HepG2 (cell line): Measurements from ENCODE around the gene OR5B2. TPM values are rescaled to one million over a fixed set of nuclear protein-coding genes. Genes with fewer than 3 reads are reported as not detected.

Experiments
- ATAC-seq: fragments of 200-7000 bp; cut with Tn5 transposase; 3 replicates; pipeline ENCODE4 v1.9.1; 2020; ENCODE audit warnings: mild to moderate bottlenecking, moderate library complexity
- BruUV-seq: library from RNA; stranded (reverse); fragments of 400-500 nt; replicated peaks from 2 replicates; lab custom pipeline; 2021; lab: Mats Ljungman, UMichigan
- CTCF ChIA-PET: fragments of 300-600 bp; formaldehyde crosslinking; extraction: SDS; loops from one replicate; lab custom pipeline; 2021; ENCODE audit warnings: low total read pairs, inconsistent platforms, low intra/inter-chr PET ratio; lab: Yijun Ruan, JAX
- POLR2A ChIA-PET: fragments of 350-600 bp; sonication (Branson Sonifier 250); formaldehyde crosslinking; loops from one replicate; lab custom pipeline; 2020; ENCODE audit warnings: antibody characterized with exemption, inconsistent platforms; lab: Yijun Ruan, JAX
- DNase-seq: peaks from one replicate; pipeline ENCODE4 v3.0.0-alpha.2; 2015; ENCODE audit warnings: low spot score
- FAIRE-seq: peaks from 3 replicates; lab custom pipeline; 2011; peaks lifted over from hg19 to GRCh38; lab: Jason Lieb, UNC
- H2AFZ ChIP-seq: one replicate; pipeline ENCODE4 v1.6.1; 2011; ENCODE audit warnings: low read length, inconsistent platforms
- H3K27ac ChIP-seq: fragments of 300-600 bp; 3 replicates; pipeline ENCODE4 v1.8.0; 2011; ENCODE audit warnings: mixed run types, mild to moderate bottlenecking, mixed read lengths, low read length, inconsistent platforms; ENCODE audit not compliant: insufficient read depth; ENCODE audit errors: extremely low read length
- H3K27me3 ChIP-seq, 2 experiments: fragments of 200-600 bp in 1 of 2; 2 replicates in 1 of 2; 3 replicates in 1 of 2; pipeline versions ENCODE4 v1.6.0 to v1.8.0; 2011; ENCODE audit warnings: low read length in 2 of 2, mild to moderate bottlenecking in 2 of 2, moderate library complexity in 2 of 2, inconsistent platforms in 1 of 2; ENCODE audit not compliant: insufficient read depth in 2 of 2, control insufficient read depth in 1 of 2
- H3K36me3 ChIP-seq, 2 experiments: fragments of 200-600 bp in 1 of 2; replicated peaks in 1 of 2; 2 replicates in 1 of 2; 3 replicates in 1 of 2; pipeline versions ENCODE4 v1.5.1 to v1.8.0; 2011; ENCODE audit warnings: low read length in 2 of 2, inconsistent platforms in 1 of 2; ENCODE audit not compliant: insufficient read depth in 2 of 2, control insufficient read depth in 1 of 2
- H3K4me1 ChIP-seq: 2 replicates; pipeline ENCODE4 v1.5.1; 2012; ENCODE audit warnings: low read length, inconsistent platforms; ENCODE audit not compliant: insufficient read depth
- H3K4me2 ChIP-seq: 2 replicates; pipeline ENCODE4 v1.6.0; 2011; ENCODE audit warnings: low read depth, low read length, inconsistent platforms
- H3K4me3 ChIP-seq, 3 experiments: fragments of 200-600 bp in 1 of 3; sonication (generic), shearing (Covaris generic) in 1 of 3; replicated peaks in 1 of 3; 2 replicates each; pipeline ENCODE4 v1.5.1; 2011 to 2016; ENCODE audit warnings: low read length in 3 of 3, inconsistent platforms in 2 of 3, low read depth in 2 of 3, mild to moderate bottlenecking in 2 of 3, control low read depth in 1 of 3, mixed read lengths in 1 of 3; ENCODE audit not compliant: insufficient read depth in 1 of 3
- H3K79me2 ChIP-seq: one replicate; pipeline ENCODE4 v1.6.1; 2011; ENCODE audit warnings: low read length, inconsistent platforms; ENCODE audit not compliant: insufficient read depth
- H3K9ac ChIP-seq: 2 replicates; pipeline ENCODE4 v1.6.0; 2011; ENCODE audit warnings: mild to moderate bottlenecking, low read depth, low read length, inconsistent platforms; ENCODE audit not compliant: insufficient read depth
- H3K9me3 ChIP-seq: 2 replicates; pipeline ENCODE4 v1.5.1; 2012; ENCODE audit warnings: mild to moderate bottlenecking, low read length
- H4K20me1 ChIP-seq: 2 replicates; pipeline ENCODE4 v1.6.0; 2011; ENCODE audit warnings: inconsistent platforms, mild to moderate bottlenecking, low read length, moderate library complexity; ENCODE audit not compliant: insufficient read depth
- BORCS8-MEF2B ChIP-seq: sonication (generic); formaldehyde crosslinking; IDR thresholded peaks from 2 replicates; pipeline ENCODE4 v1.8.0; 2022; ENCODE audit warnings: mild to moderate bottlenecking, missing genetic modification reagents
- FOSL1 ChIP-seq: sonication (generic); formaldehyde crosslinking; IDR thresholded peaks from 2 replicates; pipeline ENCODE4 v1.9.0; 2021; ENCODE audit warnings: missing genetic modification reagents, borderline replicate concordance
- HMGXB4 ChIP-seq, 2 experiments: sonication (generic) in 1 of 2; formaldehyde crosslinking in 1 of 2; IDR thresholded peaks; 2 replicates each; pipeline versions ENCODE4 v1.4.0 to v1.6.1; 2018 to 2020; ENCODE audit warnings: missing genetic modification reagents in 2 of 2, borderline replicate concordance in 1 of 2, low read depth in 1 of 2, mild to moderate bottlenecking in 1 of 2, missing biosample characterization in 1 of 2
- ISX ChIP-seq: sonication (generic); formaldehyde crosslinking; conservative IDR thresholded peaks from 2 replicates; pipeline ENCODE4 v1.5.0; 2020; ENCODE audit warnings: missing genetic modification reagents
- PLRG1 ChIP-seq: fragments of 450-650 bp; conservative IDR thresholded peaks from 2 replicates; pipeline ENCODE4 v1.6.1; 2016
- THRA ChIP-seq: sonication (generic); formaldehyde crosslinking; IDR thresholded peaks from 2 replicates; pipeline ENCODE4 v1.4.0; 2020; ENCODE audit warnings: missing genetic modification reagents, borderline replicate concordance
- XRCC5 ChIP-seq: fragments of 200-400 bp; formaldehyde crosslinking; optimal IDR thresholded peaks from 2 replicates; pipeline ENCODE3; 2017; ENCODE audit warnings: mild to moderate bottlenecking, low read length
- ZBTB3 ChIP-seq: sonication (generic); formaldehyde crosslinking; IDR thresholded peaks from 2 replicates; pipeline ENCODE4 v1.4.0; 2020; ENCODE audit warnings: low read depth, mild to moderate bottlenecking, moderate library complexity, missing genetic modification reagents, borderline replicate concordance
- WGBS: methylation state at CpG from one replicate; pipeline ENCODE4 v1.1.6; 2017; ENCODE audit warnings: low lambda C conversion rate; 5-methylcytosine and 5-hydroxymethylcytosine counted together
- in situ Hi-C: cut with HindIII; loops from 2 replicates; pipeline ENCODE4 v1.10.0; 2017; ENCODE audit warnings: low pct_unique_long_range_greater_than_20kb; ENCODE audit not compliant: extremely low pct_ligation_motif_present
- intact Hi-C: fragments of 100-400 bp; cut with micrococcal nuclease; formaldehyde crosslinking; loops from one replicate; pipeline ENCODE4 v1.10.0; 2022; ENCODE audit not compliant: unreplicated experiment
- polyA plus RNA-seq, 8 experiments: library from polyadenylated mRNA; depleted of rRNA in 3 of 8; stranded (reverse) in 7 of 8; unstranded in 1 of 8; fragments of >200 nt; fragmentation: Illumina TruSeq in 4 of 8; extraction: Trizol in 4 of 8; gene quantifications; 2 replicates each; pipeline versions ENCODE4 v1.2.1 to v1.2.3, GENCODE V29; 2011 to 2016; ENCODE audit warnings: low read depth in 4 of 8, missing spikeins in 1 of 8, mixed read lengths in 1 of 8; ENCODE audit not compliant: insufficient read depth in 1 of 8
- total RNA-seq, 5 experiments: library from RNA; depleted of rRNA; stranded (reverse); fragments of >200 nt; fragmentation: Illumina TruSeq; extraction: Trizol; gene quantifications; 2 replicates each; pipeline ENCODE4 v1.2.3, GENCODE V29; 2016; ENCODE audit warnings: low read depth in 1 of 5
- TF ChIP-seq, protein P1 (sequence below): IDR thresholded peaks from 2 replicates; pipeline ENCODE4 v1.6.1; 2012; ENCODE audit warnings: low read depth, low read length, improper control_type of control experiment
- TF ChIP-seq, protein P2 (sequence below): IDR thresholded peaks from 2 replicates; pipeline ENCODE4 v1.6.1; 2012; ENCODE audit warnings: inconsistent platforms

OR5B2 gene
- total and polyA plus RNA-seq, 2 of the 13 experiments (the other 11 are each of a cell fraction or from before 2014, with no cell fraction given): not detected

GRCh38 chr11:58392746-58393145 is 35.2 kb downstream of the OR5B2 start:
- Histone ChIP-seq H3K4me3 (no peak overlapping the region), H3K9me3 (peaks cover 13% of the 10 kb centered on the region; the same call in 1 of the 2 replicates), H3K9ac (no peak overlapping the region), H3K79me2 (no peaks in the 10 kb centered on the region), H3K27me3 (no peaks in the 10 kb centered on the region), H3K4me1 (no peaks in the 10 kb centered on the region), H3K4me2 (no peak overlapping the region), H2AFZ (no peak overlapping the region), H3K36me3 (no peaks in the 10 kb centered on the region)
- 0% methylated on average over 1 of the region's 1 CpG for WGBS
- in situ Hi-C loops: no loop called here
- ChIA-PET POLR2A (no interaction called here), CTCF (no interaction called here)
- BruUV-seq: no TSS peak
- intact Hi-C loops: loop anchor here (10.0 kb wide), 1 partner anchor 122 kb away; no protein-coding TSS in a partner anchor
- DNase-seq: peak; percentile 2
- no peak for TF ChIP-seq PLRG1
- TF ChIP-seq FOSL1 (CRISPR knock-in tag): no peak
- no peak for TF ChIP-seq BORCS8-MEF2B (CRISPR knock-in tag)
- TF ChIP-seq, all 625 proteins: peak for 0
- H4K20me1 ChIP-seq: no peaks in the 10 kb centered on the region
- ATAC-seq (no peak), FAIRE-seq (no peak)
- no peak overlapping the region for H3K27ac ChIP-seq

GRCh38 chr11:58391879-58392278 is 36.0 kb downstream of the OR5B2 start:
- no peak overlapping the region for H3K9ac ChIP-seq
- H3K27me3 ChIP-seq: no peaks in the 10 kb centered on the region
- no peaks in the 10 kb centered on the region for H3K4me1 ChIP-seq
- H3K36me3 ChIP-seq: no peaks in the 10 kb centered on the region
- no peak overlapping the region for H2AFZ ChIP-seq
- ATAC-seq (no peak), DNase-seq (no peak), FAIRE-seq (no peak)
- no peak overlapping the region for H3K4me2 ChIP-seq
- no peak overlapping the region for H3K4me3 ChIP-seq
- POLR2A ChIA-PET: no interaction called here
- CTCF ChIA-PET: no interaction called here
- no peak overlapping the region for H3K27ac ChIP-seq
- BruUV-seq: no TSS peak
- intact Hi-C loops: loop anchor here (10.0 kb wide), 1 partner anchor 123 kb away; no protein-coding TSS in a partner anchor
- no peaks in the 10 kb centered on the region for H4K20me1 ChIP-seq
- peaks cover 13% of the 10 kb centered on the region; the same call in 1 of the 2 replicates for H3K9me3 ChIP-seq
- TF ChIP-seq XRCC5 (no peak), ZBTB3 (CRISPR knock-in tag) (no peak), ISX (no peak), HMGXB4 (CRISPR knock-in tag; IDR thresholded peaks at IDR 0.05; ENCODE audit: borderline replicate concordance in 1 of 2, low read depth in 1 of 2) (no peak), THRA (CRISPR knock-in tag) (no peak)
- TF ChIP-seq, protein P1, sequence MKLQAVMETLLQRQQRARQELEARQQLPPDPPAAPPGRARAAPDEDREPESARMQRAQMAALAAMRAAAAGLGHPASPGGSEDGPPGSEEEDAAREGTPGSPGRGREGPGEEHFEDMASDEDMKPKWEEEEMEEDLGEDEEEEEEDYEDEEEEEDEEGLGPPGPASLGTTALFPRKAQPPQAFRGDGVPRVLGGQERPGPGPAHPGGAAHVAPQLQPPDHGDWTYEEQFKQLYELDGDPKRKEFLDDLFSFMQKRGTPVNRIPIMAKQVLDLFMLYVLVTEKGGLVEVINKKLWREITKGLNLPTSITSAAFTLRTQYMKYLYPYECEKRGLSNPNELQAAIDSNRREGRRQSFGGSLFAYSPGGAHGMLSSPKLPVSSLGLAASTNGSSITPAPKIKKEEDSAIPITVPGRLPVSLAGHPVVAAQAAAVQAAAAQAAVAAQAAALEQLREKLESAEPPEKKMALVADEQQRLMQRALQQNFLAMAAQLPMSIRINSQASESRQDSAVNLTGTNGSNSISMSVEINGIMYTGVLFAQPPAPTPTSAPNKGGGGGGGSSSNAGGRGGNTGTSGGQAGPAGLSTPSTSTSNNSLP: no peak
- TF ChIP-seq, protein P2, sequence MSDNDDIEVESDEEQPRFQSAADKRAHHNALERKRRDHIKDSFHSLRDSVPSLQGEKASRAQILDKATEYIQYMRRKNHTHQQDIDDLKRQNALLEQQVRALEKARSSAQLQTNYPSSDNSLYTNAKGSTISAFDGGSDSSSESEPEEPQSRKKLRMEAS: no peak
- in situ Hi-C loops: no loop called here
- H3K79me2 ChIP-seq: no peaks in the 10 kb centered on the region
- 37% methylated on average over 1 of the region's 1 CpG for WGBS
